ENCODE measurements around the gene ARMC12.

GRCh38 chr6:35724471-35724870 lies 12.4 kb upstream of the ARMC12 start:
- TF ChIP-seq CTCF (IDR thresholded peaks at IDR 0.05; ENCODE audit: insufficient read depth, low read length), result no peak
- TF ChIP-seq POLR2AphosphoS5 (IDR thresholded peaks at IDR 0.05; ENCODE audit: low read depth), result no peak
